ENCODE measurements around the gene YWHAG. TPM values are rescaled to one million over a fixed set of nuclear protein-coding genes. Genes with fewer than 3 reads are reported as not detected.

Gene YWHAG
- total RNA-seq, 1 donor from 2014 or later: 223 TPM

- Histone ChIP-seq H3K27me3 (ENCODE audit: low read depth) (peaks cover 48% of the 10 kb centered on the region), H3K9me3 (replicated peaks) (no peaks in the 10 kb centered on the region), H3K27ac (replicated peaks) (peak overlapping the region; percentile 19), H3K36me3 (no peaks in the 10 kb centered on the region), H3K4me1 (peaks cover 17% of the 10 kb centered on the region), H3K4me3 (peak overlapping the region; percentile 70)
- intact Hi-C loops (cut with micrococcal nuclease): no loop called here
- TF ChIP-seq CTCF (IDR thresholded peaks at IDR 0.05; ENCODE audit: borderline replicate concordance): no peak
- DNase-seq: no peak
Measured at GRCh38 chr7:76282344-76283253, 76.2 kb downstream of the YWHAG start.

- Histone ChIP-seq H3K36me3 (no peaks in the 10 kb centered on the region), H3K4me3 (peak overlapping the region; percentile 70), H3K4me1 (peaks cover 12% of the 10 kb centered on the region), H3K9me3 (replicated peaks) (no peaks in the 10 kb centered on the region), H3K27ac (replicated peaks) (no peak overlapping the region), H3K27me3 (ENCODE audit: low read depth) (peaks cover 54% of the 10 kb centered on the region)
- DNase-seq: no peak
- intact Hi-C loops (cut with micrococcal nuclease): no loop called here
- no peak for TF ChIP-seq CTCF (IDR thresholded peaks at IDR 0.05; ENCODE audit: borderline replicate concordance)
Measured at GRCh38 chr7:76281706-76282343, 77.0 kb downstream of the YWHAG start.

- Histone ChIP-seq H3K27me3 (ENCODE audit: low read depth) (peaks cover 61% of the 10 kb centered on the region), H3K4me1 (peaks cover 12% of the 10 kb centered on the region), H3K4me3 (peak overlapping the region; percentile 70), H3K9me3 (replicated peaks) (no peaks in the 10 kb centered on the region), H3K27ac (replicated peaks) (no peak overlapping the region), H3K36me3 (no peaks in the 10 kb centered on the region)
- intact Hi-C loops (cut with micrococcal nuclease): no loop called here
- DNase-seq: no peak
- no peak for TF ChIP-seq CTCF (IDR thresholded peaks at IDR 0.05; ENCODE audit: borderline replicate concordance)
Measured at GRCh38 chr7:76281006-76281705, 77.6 kb downstream of the YWHAG start.

GRCh38 chr7:76280408-76280807 is 78.4 kb downstream of the YWHAG start:
- peaks cover 66% of the 10 kb centered on the region for H3K27me3 ChIP-seq (ENCODE audit: low read depth)

More at GRCh38 chr7:76280408-76280807, 78.4 kb downstream of the YWHAG start:
- intact Hi-C loops (cut with micrococcal nuclease): no loop called here
- no peak for DNase-seq
- no peak for TF ChIP-seq CTCF (IDR thresholded peaks at IDR 0.05; ENCODE audit: borderline replicate concordance)
- Histone ChIP-seq H3K4me3 (no peak overlapping the region), H3K27ac (replicated peaks) (no peak overlapping the region), H3K4me1 (peaks cover 12% of the 10 kb centered on the region), H3K36me3 (no peaks in the 10 kb centered on the region), H3K9me3 (replicated peaks) (no peaks in the 10 kb centered on the region)
